C4-2B (cell line): ENCODE data around the gene TMCC1.
A peak's percentile ranks its signal among the peaks of the same experiment; 100 is the strongest.

ENCODE experiments used
- CTCF ChIP-seq: fragments of 450-650 bp; conservative IDR thresholded peaks from 2 replicates; pipeline ENCODE4 v1.5.1; 2017; ENCODE audit warnings: mild to moderate bottlenecking
- ZFX ChIP-seq: fragments of 450-650 bp; IDR thresholded peaks from 2 replicates; pipeline ENCODE4 v1.6.1; 2017

- peak; percentile 86 for TF ChIP-seq CTCF
- TF ChIP-seq ZFX: no peak
Observed at GRCh38 chr3:129829640-129830039, 63.9 kb downstream of the TMCC1 start.
